ENCODE data around the gene CCNY. TPM values are rescaled to one million over a fixed set of nuclear protein-coding genes. Genes with fewer than 3 reads are reported as not detected.

Gene CCNY
- total RNA-seq, 1 experiment from 2014 or later = 63.7 TPM

- no peak for DNase-seq (ENCODE audit: low read depth)
Observed at GRCh38 chr10:35614312-35614711, 278.0 kb downstream of the CCNY start.

Other genes with a start within 250 kb of the CCNY start
- 38.9 and 39.1 TPM in 2 replicates for gene CUL2, start 246.2 kb upstream of the CCNY start, total RNA-seq (2014; rRNA removed)
- gene CREM, start 209.7 kb upstream of the CCNY start, total RNA-seq (2014; rRNA removed) = 36.7 and 43.0 TPM in 2 replicates